ENCODE results near the gene ADSS1. TPM values are rescaled to one million over a fixed set of nuclear protein-coding genes. Genes with fewer than 3 reads are reported as not detected.

The ADSS1 gene
- total RNA-seq, 4 donors from 2014 or later: 4.4 to 11.3 (median 7.1) TPM; not detected in 1

GRCh38 chr14:104697892-104698583 is 26.0 kb upstream of the ADSS1 start:
- no peak overlapping the region for H3K4me3 ChIP-seq
- H3K27me3 ChIP-seq: no peaks in the 10 kb centered on the region
- in situ Hi-C loops (cut with MboI; ENCODE audit: low pct_ligation_motif_present in 1 of 4, low pct_unique_long_range_greater_than_20kb in 1 of 4, low sequenced_read_pairs in 3 of 4): no loop called here
- H3K36me3 ChIP-seq: peaks cover 0 to 4% (median 2%) of the 10 kb centered on the region in 4 donors
- peaks cover 38 to 67% (median 49%) of the 10 kb centered on the region in 4 donors for H3K4me1 ChIP-seq
- no peak for DNase-seq
- 65 to 77% methylated on average over 4 to 13 of the region's 19 CpGs for WGBS, 2 donors (ENCODE audit: low coverage in 1 of 2)
- peak overlapping the region in 3 of 4 donors; percentile 50 to 60 (median 57) for H3K27ac ChIP-seq
- TF ChIP-seq POLR2AphosphoS5 (IDR thresholded peaks at IDR 0.05) (no peak), EP300 (IDR thresholded peaks at IDR 0.05; ENCODE audit: low read depth) (no peak), POLR2A (IDR thresholded peaks at IDR 0.05) (no peak), CTCF (IDR thresholded peaks at IDR 0.05) (no peak)
- no peaks in the 10 kb centered on the region for H3K9me3 ChIP-seq
- intact Hi-C loops (cut with DNase I; ENCODE audit: low total_unique reads): no loop called here

GRCh38 chr14:104698688-104699425 is 25.2 kb upstream of the ADSS1 start:
- WGBS, 2 donors (ENCODE audit: low coverage in 1 of 2): 65 to 71% methylated on average over 9 to 22 of the region's 24 CpGs
- intact Hi-C loops (cut with DNase I; ENCODE audit: low total_unique reads): no loop called here
- Histone ChIP-seq H3K27ac (peak overlapping the region; percentile 1 to 60 (median 54)), H3K4me1 (peaks cover 38 to 61% (median 46%) of the 10 kb centered on the region in 4 donors), H3K27me3 (no peaks in the 10 kb centered on the region), H3K9me3 (no peaks in the 10 kb centered on the region), H3K4me3 (no peak overlapping the region), H3K36me3 (peaks cover 0 to 11% (median 2%) of the 10 kb centered on the region in 4 donors)
- DNase-seq: no peak
- TF ChIP-seq CTCF (IDR thresholded peaks at IDR 0.05) (no peak), POLR2AphosphoS5 (IDR thresholded peaks at IDR 0.05) (no peak), POLR2A (IDR thresholded peaks at IDR 0.05) (no peak), EP300 (IDR thresholded peaks at IDR 0.05; ENCODE audit: low read depth) (no peak)
- in situ Hi-C loops (cut with MboI; ENCODE audit: low pct_ligation_motif_present in 1 of 4, low pct_unique_long_range_greater_than_20kb in 1 of 4, low sequenced_read_pairs in 3 of 4): no loop called here

- Histone ChIP-seq H3K4me3 (no peak overlapping the region), H3K36me3 (peaks cover 0 to 16% (median 2%) of the 10 kb centered on the region in 4 donors), H3K9me3 (no peaks in the 10 kb centered on the region), H3K27me3 (no peaks in the 10 kb centered on the region), H3K27ac (peak overlapping the region; percentile 1 to 60 (median 50)), H3K4me1 (peaks cover 36 to 56% (median 43%) of the 10 kb centered on the region in 4 donors)
- intact Hi-C loops (cut with DNase I; ENCODE audit: low total_unique reads) (no loop called here), in situ Hi-C loops (cut with MboI; ENCODE audit: low pct_ligation_motif_present in 1 of 4, low pct_unique_long_range_greater_than_20kb in 1 of 4, low sequenced_read_pairs in 3 of 4) (no loop called here)
- WGBS, 2 donors (ENCODE audit: low coverage in 1 of 2): 74 to 82% methylated on average over 4 to 11 of the region's 12 CpGs
- no peak for DNase-seq
- no peak for TF ChIP-seq CTCF (IDR thresholded peaks at IDR 0.05)
- no peak for TF ChIP-seq POLR2A (IDR thresholded peaks at IDR 0.05)
- TF ChIP-seq POLR2AphosphoS5 (IDR thresholded peaks at IDR 0.05): no peak
- no peak for TF ChIP-seq EP300 (IDR thresholded peaks at IDR 0.05; ENCODE audit: low read depth)
These were observed 24.6 kb upstream of the ADSS1 start for GRCh38 chr14:104699426-104699748.

GRCh38 chr14:104700225-104700651 is 23.8 kb upstream of the ADSS1 start:
- intact Hi-C loops (cut with DNase I; ENCODE audit: low total_unique reads): no loop called here

More at GRCh38 chr14:104700225-104700651, 23.8 kb upstream of the ADSS1 start:
- TF ChIP-seq POLR2A (IDR thresholded peaks at IDR 0.05) (no peak), POLR2AphosphoS5 (IDR thresholded peaks at IDR 0.05) (no peak), EP300 (IDR thresholded peaks at IDR 0.05; ENCODE audit: low read depth) (no peak), CTCF (IDR thresholded peaks at IDR 0.05) (no peak)
- Histone ChIP-seq H3K4me1 (peaks cover 27 to 47% (median 35%) of the 10 kb centered on the region in 4 donors), H3K9me3 (no peaks in the 10 kb centered on the region), H3K27me3 (no peaks in the 10 kb centered on the region), H3K4me3 (no peak overlapping the region), H3K27ac (peak overlapping the region in 1 of 4 donors; percentile 27), H3K36me3 (peaks cover 0 to 19% (median 2%) of the 10 kb centered on the region in 4 donors)
- DNase-seq: no peak
- WGBS, 2 donors (ENCODE audit: low coverage in 1 of 2): 75% methylated on average over 11 of the region's 14 CpGs; no CpG with 5 or more reads in 1 of the 2 donors
- in situ Hi-C loops (cut with MboI; ENCODE audit: low pct_ligation_motif_present in 1 of 4, low pct_unique_long_range_greater_than_20kb in 1 of 4, low sequenced_read_pairs in 3 of 4): loop anchor here in 1 of 4 donors (10.0 kb wide), 1 partner anchor 45 kb away; no protein-coding TSS in a partner anchor

Measured in transverse colon (tissue), 4 donors.